IPS-20b (cell line): ENCODE measurements around the gene NEU4.
"Not testable (repeated sequence)": the region's sequence is repeated elsewhere in the genome, so short reads cannot be mapped to it uniquely, and the experiment has no call there.

Experiments
- H3K27ac ChIP-seq: one replicate; pipeline ENCODE4 v1.5.1; 2013; ENCODE audit warnings: low read length
- H3K27me3 ChIP-seq: 2 replicates; pipeline ENCODE4 v1.6.1; 2013; ENCODE audit warnings: mild to moderate bottlenecking, low read length, inconsistent platforms; ENCODE audit not compliant: insufficient read depth
- H3K36me3 ChIP-seq: 2 replicates; pipeline ENCODE4 v1.6.1; 2013; ENCODE audit warnings: low read depth, mild to moderate bottlenecking, inconsistent platforms, low read length, moderate library complexity; ENCODE audit not compliant: insufficient read depth
- H3K4me1 ChIP-seq: 2 replicates; pipeline ENCODE4 v1.6.1; 2013; ENCODE audit warnings: mild to moderate bottlenecking, control low read depth, inconsistent platforms, low read length, moderate library complexity; ENCODE audit not compliant: insufficient read depth
- H3K4me3 ChIP-seq: 2 replicates; pipeline ENCODE4 v1.5.1; 2013; ENCODE audit warnings: mild to moderate bottlenecking, low read length, inconsistent platforms
- H3K9ac ChIP-seq: 2 replicates; pipeline ENCODE4 v1.6.1; 2013; ENCODE audit warnings: low read depth, mild to moderate bottlenecking, inconsistent platforms, low read length, moderate library complexity
- H3K9me3 ChIP-seq: 2 replicates; pipeline ENCODE4 v1.6.1; 2013; ENCODE audit warnings: mild to moderate bottlenecking, low read depth, low read length, inconsistent platforms; ENCODE audit not compliant: insufficient read depth

NEU4 gene

GRCh38 chr2:241813644-241814392 is 4.8 kb downstream of the NEU4 start:
- no peaks in the 10 kb centered on the region; the same call in 1 of the 2 replicates for H3K27me3 ChIP-seq
- H3K36me3 ChIP-seq = no peaks in the 10 kb centered on the region
- H3K4me3 ChIP-seq = no peak overlapping the region
- H3K9me3 ChIP-seq = no peaks in the 10 kb centered on the region
- no peak overlapping the region for H3K27ac ChIP-seq
- no peaks in the 10 kb centered on the region for H3K4me1 ChIP-seq
- no peak overlapping the region for H3K9ac ChIP-seq

DNA sequence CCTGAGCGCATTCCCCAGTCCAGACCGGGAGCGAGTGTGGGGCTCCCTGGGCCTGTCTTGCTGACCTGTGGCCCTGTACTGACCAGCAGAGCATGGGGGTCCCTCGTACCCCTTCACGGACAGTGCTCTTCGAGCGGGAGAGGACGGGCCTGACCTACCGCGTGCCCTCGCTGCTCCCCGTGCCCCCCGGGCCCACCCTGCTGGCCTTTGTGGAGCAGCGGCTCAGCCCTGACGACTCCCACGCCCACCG is 5.3 kb downstream of the NEU4 start:
- Histone ChIP-seq H3K4me1 (no peaks in the 10 kb centered on the region), H3K9ac (no peak overlapping the region), H3K27me3 (no peaks in the 10 kb centered on the region), H3K27ac (no peak overlapping the region), H3K9me3 (no peaks in the 10 kb centered on the region), H3K4me3 (no peak overlapping the region), H3K36me3 (no peaks in the 10 kb centered on the region)

DNA sequence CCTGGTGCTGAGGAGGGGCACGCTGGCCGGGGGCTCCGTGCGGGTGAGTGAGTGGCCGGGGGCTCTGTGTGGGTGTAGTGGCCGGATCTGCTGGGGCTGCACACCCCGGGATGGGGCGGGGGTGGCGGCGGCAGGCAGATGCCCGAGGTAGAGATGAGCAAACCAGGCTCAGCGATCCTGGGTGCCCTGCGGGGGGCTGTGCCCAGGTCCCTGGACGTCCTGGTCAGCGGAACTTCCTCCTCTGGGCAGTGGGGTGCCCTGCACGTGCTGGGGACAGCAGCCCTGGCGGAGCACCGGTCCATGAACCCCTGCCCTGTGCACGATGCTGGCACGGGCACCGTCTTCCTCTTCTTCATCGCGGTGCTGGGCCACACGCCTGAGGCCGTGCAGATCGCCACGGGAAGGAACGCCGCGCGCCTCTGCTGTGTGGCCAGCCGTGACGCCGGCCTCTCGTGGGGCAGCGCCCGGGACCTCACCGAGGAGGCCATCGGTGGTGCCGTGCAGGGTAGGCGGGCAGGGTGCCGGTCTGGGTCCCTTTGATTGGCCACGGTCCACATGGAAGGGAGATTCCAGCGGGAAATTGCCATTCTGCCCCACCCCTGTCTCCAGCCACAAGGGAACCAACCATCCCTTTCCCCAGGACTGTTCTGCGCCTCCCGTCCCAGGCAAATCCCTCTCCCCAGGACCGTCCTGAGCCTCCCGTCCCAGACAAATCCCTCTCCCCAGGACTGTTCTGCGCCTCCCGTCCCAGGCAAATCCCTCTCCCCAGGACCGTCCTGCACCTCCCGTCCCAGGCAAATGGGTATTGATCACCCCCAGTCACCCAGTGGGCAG is 5.9 kb downstream of the NEU4 start:
- no peaks in the 10 kb centered on the region for H3K9me3 ChIP-seq
- H3K4me3 ChIP-seq = no peak overlapping the region
- no peaks in the 10 kb centered on the region for H3K36me3 ChIP-seq
- no peaks in the 10 kb centered on the region for H3K4me1 ChIP-seq
- no peaks in the 10 kb centered on the region for H3K27me3 ChIP-seq
- no peak overlapping the region for H3K9ac ChIP-seq
- H3K27ac ChIP-seq = no peak overlapping the region

DNA sequence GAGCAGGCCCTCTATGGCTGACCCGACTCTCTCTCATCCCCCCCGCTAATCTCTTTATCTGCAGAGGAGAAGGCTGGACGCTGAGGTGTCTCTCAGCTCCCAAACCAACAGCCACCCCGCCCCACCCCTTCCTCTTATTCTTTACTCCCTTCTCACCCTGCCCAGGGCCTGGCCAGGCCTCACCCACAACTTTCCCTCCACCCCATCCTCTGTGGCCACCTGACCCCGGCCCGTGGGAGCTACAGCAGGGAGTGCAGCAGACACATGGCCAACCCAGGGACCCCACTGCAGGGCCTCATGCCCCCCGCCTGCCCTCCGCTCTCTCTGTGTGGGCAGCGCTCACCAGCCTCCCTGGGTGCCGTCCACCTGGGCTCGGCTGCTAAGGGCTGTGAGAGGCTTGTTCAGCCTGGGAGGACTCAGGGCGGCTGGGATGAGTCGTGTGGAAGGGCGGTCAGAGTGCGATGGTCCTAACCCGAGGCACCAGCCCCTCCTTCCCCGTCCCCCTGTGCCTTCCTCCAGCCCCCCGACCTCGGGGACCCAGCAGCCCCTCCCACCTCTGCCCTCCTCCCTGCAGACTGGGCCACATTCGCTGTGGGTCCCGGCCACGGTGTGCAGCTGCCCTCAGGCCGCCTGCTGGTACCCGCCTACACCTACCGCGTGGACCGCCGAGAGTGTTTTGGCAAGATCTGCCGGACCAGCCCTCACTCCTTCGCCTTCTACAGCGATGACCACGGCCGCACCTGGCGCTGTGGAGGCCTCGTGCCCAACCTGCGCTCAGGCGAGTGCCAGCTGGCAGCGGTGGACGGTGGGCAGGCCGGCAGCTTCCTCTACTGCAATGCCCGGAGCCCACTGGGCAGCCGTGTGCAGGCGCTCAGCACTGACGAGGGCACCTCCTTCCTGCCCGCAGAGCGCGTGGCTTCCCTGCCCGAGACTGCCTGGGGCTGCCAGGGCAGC is 6.8 kb downstream of the NEU4 start:
- no peak overlapping the region for H3K4me3 ChIP-seq
- no peak overlapping the region for H3K9ac ChIP-seq
- H3K27ac ChIP-seq = no peak overlapping the region
- H3K27me3 ChIP-seq = no peaks in the 10 kb centered on the region
- H3K36me3 ChIP-seq = no peaks in the 10 kb centered on the region
- H3K9me3 ChIP-seq = no peaks in the 10 kb centered on the region
- no peaks in the 10 kb centered on the region for H3K4me1 ChIP-seq

- no peak overlapping the region for H3K27ac ChIP-seq
- no peak overlapping the region for H3K9ac ChIP-seq
- H3K4me1 ChIP-seq = no peaks in the 10 kb centered on the region
- no peaks in the 10 kb centered on the region for H3K36me3 ChIP-seq
- no peaks in the 10 kb centered on the region for H3K27me3 ChIP-seq
- no peak overlapping the region for H3K4me3 ChIP-seq
- no peaks in the 10 kb centered on the region for H3K9me3 ChIP-seq
Measured at GRCh38 chr2:241816431-241817121, 7.6 kb downstream of the NEU4 start.

- no peaks in the 10 kb centered on the region for H3K27me3 ChIP-seq
- no peak overlapping the region for H3K27ac ChIP-seq
- no peaks in the 10 kb centered on the region for H3K36me3 ChIP-seq
- no peak overlapping the region for H3K4me3 ChIP-seq
- no peaks in the 10 kb centered on the region for H3K9me3 ChIP-seq
- H3K9ac ChIP-seq = no peak overlapping the region
- H3K4me1 ChIP-seq = no peaks in the 10 kb centered on the region
Measured at GRCh38 chr2:241817126-241817820, 8.3 kb downstream of the NEU4 start.

GRCh38 chr2:241817821-241818215 is 8.8 kb downstream of the NEU4 start:
- not testable (repeated sequence) for H3K27ac ChIP-seq, H3K4me3 ChIP-seq, H3K36me3 ChIP-seq, H3K9ac ChIP-seq, H3K4me1 ChIP-seq, H3K27me3 ChIP-seq, H3K9me3 ChIP-seq

DNA sequence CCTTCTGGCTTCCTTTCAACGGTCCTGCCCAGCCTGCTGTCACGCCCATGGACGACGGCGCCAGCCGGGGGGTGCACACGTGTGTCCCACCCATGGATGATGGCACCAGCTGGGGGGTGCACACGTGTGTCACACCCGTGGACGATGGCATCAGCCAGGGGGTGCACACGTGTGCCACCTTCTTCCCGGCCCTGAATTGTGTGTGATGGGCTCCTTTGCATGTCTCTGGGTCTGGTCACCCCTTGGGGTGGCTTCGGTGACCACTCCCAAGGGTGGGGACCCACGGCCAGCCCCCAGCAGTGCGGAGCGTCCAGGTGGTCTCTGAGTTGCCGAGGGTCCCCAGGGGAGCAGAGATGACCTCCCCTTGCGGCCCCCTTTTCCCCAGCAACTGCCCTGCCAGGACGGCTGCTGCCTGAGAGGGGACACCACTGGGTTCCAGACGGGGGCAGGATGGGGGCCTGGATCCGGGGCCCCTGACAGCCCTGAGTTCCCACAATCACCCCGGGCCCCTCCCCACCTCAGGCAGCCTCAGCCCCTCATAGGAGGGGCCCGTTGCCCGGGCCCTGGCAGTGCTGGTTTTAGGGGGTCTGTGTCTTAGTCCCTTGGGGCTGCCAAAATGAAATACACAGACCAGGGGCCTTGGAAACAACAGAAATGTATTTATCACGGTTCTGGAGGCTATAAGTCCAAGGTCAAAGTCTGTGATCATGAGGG is 9.4 kb downstream of the NEU4 start:
- peaks cover 8% of the 10 kb centered on the region for H3K27me3 ChIP-seq
- no peak overlapping the region for H3K4me3 ChIP-seq
- H3K9ac ChIP-seq = no peak overlapping the region
- H3K9me3 ChIP-seq = no peaks in the 10 kb centered on the region
- H3K4me1 ChIP-seq = no peaks in the 10 kb centered on the region
- H3K27ac ChIP-seq = no peak overlapping the region
- no peaks in the 10 kb centered on the region for H3K36me3 ChIP-seq

DNA sequence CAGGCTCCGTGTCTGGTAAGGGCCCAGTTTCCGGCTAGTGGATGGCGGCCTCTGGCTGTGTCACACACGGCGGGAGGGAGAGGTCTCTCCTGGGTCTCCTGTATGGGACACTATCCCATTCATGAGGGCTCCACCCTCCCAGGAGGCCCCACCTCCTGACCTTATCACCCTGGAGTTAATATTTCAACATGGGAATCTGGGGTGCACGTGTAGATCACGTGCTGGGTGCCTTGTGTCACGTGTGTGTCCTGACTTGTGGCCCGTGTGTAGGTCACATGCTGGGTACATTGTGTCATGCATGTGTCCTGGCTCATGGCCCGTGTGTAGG is 9.9 kb downstream of the NEU4 start:
- Histone ChIP-seq H3K4me3 (no peak overlapping the region), H3K9me3 (no peaks in the 10 kb centered on the region), H3K27ac (no peak overlapping the region), H3K36me3 (no peaks in the 10 kb centered on the region), H3K9ac (no peak overlapping the region), H3K27me3 (peaks cover 12% of the 10 kb centered on the region), H3K4me1 (no peaks in the 10 kb centered on the region)

GRCh38 chr2:241819947-241820624 is 11.1 kb downstream of the NEU4 start:
- peaks cover 12% of the 10 kb centered on the region for H3K27me3 ChIP-seq
- not testable (repeated sequence) for H3K4me1 ChIP-seq, H3K4me3 ChIP-seq, H3K36me3 ChIP-seq, H3K9ac ChIP-seq, H3K9me3 ChIP-seq, H3K27ac ChIP-seq
